ENCODE measurements around the gene NFKBIB.
"Not testable (repeated sequence)": the region's sequence is repeated elsewhere in the genome, so short reads cannot be mapped to it uniquely, and the experiment has no call there.

NFKBIB gene

GRCh38 chr19:38875656-38876395 is 23.9 kb upstream of the NFKBIB start:
- no peak for DNase-seq (ENCODE audit: low read depth in 2 of 2)

DNA sequence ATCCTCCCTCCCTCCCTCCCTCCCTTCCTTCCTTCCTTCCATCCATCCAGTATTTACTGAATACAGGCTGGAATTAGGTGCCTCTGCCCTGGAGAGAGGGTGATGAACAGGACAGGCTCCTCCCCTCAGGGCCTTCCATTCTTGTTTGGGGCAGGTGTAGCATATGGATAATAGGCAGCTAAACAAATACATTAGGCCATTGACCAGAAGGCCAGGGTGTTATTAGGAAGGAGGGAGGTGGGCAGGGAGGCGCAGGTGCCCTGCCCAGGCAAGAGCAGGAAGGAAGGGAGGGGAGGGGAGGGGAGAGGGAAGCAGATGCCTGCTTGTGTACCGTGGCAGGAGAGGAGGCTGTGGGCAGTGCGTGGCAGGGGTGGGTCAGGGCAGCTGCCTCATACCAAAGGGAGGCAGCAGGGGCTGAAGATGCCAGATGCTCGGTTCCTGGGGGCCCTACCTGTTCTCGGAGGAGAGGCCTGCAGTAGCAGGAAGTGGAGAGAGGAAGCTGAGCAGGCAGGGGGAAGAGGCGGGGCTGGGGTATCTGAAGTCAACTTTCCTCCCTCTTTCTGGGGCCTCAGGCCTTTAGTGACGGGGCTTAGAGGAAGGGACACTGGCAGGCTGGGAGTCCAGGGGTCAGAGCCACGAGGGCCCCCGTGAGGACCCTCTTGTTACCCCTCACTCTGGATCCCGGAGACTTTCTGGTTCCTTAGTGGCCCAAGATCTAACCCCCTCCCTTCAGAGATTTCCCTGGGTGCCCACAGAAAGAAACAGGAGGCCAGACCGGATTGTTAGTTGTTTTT is 21.8 kb upstream of the NFKBIB start, which contains the start of gene RINL:
Gene RINL, minus strand, starts transcription at position 495 of the 794 bp plus-strand sequence. CDS start 1,533 bp downstream, outside the sequence.
- DNase-seq (ENCODE audit: low read depth in 2 of 2), result peak in 1 of 2 donors; percentile 34

DNA sequence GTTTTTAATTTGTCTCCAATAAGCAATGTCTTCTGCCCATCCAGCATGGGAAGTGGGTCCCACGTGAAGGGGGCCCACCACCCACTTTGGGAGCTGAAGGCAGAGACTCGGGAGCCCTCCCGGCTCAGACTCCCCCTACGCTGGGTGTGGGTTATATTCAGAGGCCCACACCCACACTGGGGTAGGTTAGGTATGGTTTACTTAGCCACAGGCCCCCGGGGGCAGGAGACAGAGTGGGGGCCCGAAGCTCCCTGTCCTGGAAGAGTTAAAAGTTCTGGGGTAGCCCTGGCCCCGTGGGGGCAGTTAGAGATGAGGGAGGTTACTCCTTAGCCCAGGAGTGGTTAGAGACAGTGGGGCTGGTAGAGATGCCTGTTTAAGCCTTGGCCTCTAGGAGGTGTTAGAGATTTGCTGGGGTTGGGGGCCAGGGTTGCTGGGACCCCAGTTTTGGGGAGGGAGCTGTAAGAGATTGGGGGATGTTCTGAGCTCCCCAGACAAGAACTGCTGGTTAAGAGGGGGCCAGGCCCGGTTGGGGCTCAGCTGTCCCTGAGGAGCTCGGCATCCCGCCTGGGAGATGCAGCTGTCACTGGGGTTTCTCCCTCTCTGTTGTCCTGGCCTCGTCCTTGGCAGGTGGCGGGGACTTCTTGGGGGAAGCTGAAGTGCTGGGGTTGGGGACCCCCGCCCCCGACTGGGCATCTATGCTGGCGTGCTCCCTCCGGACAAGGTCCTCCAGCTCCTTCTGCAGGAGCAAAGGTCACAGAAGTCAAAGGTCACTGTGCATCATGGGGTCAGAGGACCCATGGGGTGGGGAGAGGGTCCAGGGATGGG is 21.0 kb upstream of the NFKBIB start:
- DNase-seq (ENCODE audit: low read depth in 2 of 2), result no peak

DNA sequence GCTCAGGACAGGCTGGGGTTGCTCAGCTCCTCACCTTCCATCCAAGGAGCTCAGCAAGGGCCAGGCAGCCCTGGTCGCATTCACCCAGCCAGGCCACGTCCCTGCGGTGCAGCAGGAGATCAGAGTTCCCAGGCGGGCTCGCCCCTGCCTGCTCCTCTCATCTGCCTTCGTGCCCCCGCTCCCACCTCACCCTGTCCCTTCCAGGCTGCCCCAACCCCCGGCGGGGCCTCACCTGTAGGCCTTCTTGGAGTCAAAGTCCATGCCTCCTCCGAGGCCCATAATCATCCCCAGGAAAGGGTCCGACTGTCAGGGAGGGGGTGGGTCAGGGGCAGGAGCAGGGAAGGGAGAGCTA is 20.4 kb upstream of the NFKBIB start:
- no peak for DNase-seq (ENCODE audit: low read depth in 2 of 2)

DNA sequence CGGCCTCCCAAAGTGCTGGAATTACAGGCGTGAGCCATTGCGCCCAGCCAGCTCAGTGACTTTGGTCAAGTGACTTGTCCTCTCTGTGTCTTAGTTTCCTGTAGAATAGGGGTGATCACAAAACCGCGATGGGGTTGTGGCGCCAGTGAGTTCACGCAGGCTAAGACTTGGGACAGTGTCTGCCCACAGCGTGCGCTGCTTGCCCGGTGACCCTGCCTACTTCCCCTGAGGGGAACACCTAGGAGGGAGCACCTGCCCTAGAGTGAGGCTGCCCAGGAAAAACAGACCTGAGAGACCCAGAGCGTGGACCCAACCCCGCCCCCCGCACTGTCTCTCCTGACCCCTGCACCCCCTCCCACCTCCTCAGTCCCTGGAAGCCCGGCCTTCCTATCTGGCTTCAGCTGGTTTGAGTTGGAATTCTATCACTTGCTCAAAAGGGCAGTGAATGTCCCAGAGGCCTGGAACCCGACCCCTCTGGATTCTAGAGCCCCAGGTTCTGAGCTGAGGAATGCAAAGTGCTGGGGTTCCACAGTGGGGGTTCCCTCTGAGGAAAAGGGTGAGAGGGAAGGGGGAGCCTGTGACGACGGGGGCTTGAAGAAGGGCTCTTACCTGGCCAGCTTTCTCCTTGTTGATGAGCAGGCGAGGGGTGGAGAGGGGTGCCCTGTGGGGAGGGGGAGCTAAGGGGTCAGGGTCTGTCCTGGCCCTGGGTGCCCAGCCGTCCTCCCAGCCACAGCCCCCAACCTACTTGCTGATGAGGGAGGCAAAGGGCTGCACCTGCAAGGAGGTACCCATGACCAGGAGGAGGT is 19.5 kb upstream of the NFKBIB start:
- DNase-seq (ENCODE audit: low read depth in 2 of 2), result no peak

GRCh38 chr19:38880882-38881609 is 18.7 kb upstream of the NFKBIB start:
- DNase-seq (ENCODE audit: low read depth in 2 of 2), result no peak

DNA sequence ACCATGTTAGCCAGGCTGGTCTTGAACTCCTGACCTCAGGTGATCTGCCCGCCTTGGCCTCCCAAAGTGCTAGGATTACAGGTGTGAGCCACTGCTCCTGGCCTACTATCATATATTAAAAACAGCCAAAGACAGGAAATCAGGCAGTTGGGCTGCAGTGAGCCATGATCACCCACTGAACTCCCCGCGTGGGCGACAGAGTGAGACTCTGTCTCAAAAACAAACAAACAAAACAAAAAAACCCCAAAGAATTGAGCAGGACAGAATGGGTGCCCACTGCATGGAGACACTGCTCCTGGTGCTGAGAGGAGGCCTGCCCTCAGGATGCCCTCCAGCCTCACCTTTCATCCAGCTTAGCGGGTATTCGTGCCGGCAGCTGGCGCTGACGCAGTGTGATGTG is 16.5 kb upstream of the NFKBIB start:
- no peak for DNase-seq (ENCODE audit: low read depth in 2 of 2)

DNA sequence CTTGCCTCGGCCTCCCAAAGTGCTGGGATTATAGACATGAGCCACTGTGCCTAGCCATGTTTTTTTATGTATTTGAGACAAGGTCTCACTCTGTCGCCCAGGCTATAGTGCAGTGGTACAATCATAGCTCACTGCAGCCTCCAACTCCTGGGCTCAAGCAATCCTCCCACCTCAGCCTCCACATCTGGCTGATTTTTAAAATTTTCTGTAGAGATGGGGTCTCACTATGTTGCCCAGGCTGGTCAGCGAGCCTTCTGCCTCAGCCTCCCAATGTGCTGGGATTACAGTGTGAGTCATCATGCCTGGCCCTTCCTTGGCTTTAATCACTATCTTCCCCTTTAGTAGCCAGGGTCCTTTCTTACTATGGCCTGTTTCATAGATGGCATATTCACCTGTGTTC is 15.1 kb upstream of the NFKBIB start:
- not testable (repeated sequence) for DNase-seq (ENCODE audit: low read depth in 2 of 2)

DNA sequence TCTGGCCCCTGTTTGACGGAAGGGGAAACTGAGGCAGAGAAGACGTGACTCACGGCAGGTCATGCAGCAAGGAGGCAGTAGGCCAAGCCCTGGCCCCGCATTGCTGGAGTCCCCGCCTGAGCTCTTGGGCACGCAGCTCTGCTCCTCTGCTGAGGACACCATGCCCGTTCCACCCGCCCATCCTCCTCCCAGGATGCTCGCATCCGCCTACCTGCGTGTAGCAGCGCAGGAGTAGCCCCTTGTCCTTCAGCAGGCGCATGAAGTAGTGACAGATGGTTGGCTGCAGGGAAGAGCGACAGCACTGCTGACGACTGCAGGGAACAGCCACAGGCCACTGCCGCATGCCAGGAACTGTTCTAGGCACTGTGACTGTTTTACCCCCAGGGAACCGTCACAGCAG is 10.9 kb upstream of the NFKBIB start:
- DNase-seq (ENCODE audit: low read depth in 2 of 2), result no peak

GRCh38 chr19:38889803-38890202 is 10.0 kb upstream of the NFKBIB start:
- no peak for DNase-seq (ENCODE audit: low read depth in 2 of 2)

- no peak for DNase-seq (ENCODE audit: low read depth in 2 of 2)
These were observed 9.1 kb upstream of the NFKBIB start for GRCh38 chr19:38890686-38891085.

DNA sequence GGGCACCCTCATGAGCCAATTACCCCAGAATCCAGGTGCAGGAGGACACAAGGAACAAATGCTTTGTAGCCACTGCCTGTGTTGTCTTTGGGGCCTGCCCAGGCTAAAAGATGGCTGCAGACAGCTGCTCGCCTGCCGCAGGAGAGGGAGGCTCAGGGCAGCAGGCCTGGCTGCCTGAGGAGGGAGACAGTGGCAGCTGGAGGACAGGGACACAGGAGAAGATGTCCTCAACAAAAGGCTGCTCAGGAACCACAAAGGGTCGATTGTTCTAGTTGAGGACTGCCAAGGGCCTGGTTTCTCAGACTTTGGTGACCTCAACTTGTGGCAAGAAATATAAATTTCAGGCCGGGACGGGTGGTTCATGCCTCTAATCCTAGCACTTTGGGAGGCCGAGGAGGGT is 8.0 kb upstream of the NFKBIB start:
- no peak for DNase-seq (ENCODE audit: low read depth in 2 of 2)

GRCh38 chr19:38892841-38893240 is 6.9 kb upstream of the NFKBIB start:
- DNase-seq (ENCODE audit: low read depth in 2 of 2), result no peak

DNA sequence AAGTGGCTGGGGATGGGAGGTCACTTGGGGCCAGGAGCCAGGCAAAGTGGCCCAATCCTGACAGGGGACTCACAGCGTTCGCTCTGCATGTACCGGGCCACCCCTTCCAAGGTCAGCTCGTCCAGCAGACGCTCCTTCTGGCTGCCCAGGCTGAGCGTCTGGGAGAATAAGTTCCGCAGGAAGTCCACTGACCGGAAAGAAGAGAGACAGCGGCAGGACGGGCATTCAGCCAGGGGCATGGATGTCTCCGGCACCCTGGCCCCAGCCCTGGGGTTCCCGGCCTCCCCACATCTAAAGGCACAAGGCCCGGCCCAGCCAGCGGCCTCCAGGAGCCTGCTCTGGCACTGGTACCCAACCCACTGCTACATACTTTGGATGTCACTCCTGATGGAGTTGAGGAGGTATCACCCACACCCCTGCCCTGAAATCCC is 6.4 kb upstream of the NFKBIB start:
- no peak for DNase-seq (ENCODE audit: low read depth in 2 of 2)

DNA sequence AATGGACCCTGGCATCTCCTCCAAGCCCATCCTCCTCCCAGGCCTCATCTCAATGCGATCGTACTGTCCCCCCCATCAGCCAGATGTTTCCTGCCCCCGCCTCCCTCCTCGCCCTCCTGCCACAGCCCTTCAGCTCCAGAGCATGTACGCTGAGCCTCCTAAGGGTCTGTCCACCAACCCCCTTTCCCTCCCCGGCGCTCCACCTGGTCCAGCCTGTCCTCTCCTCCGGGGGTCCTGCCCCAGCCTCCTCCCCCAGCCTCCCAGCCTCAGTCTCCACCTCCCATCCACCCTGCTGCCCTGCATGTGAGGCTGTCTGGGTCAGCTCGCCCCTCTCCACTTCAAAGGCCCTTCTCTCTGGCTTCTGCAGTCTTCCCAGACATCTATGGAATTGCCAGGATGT is 4.8 kb upstream of the NFKBIB start:
- DNase-seq (ENCODE audit: low read depth in 2 of 2), result no peak

GRCh38 chr19:38898788-38899446 is 852 bp upstream of the NFKBIB start:
- peak in 1 of 2 donors; percentile 11 for DNase-seq (ENCODE audit: low read depth in 2 of 2)

DNA sequence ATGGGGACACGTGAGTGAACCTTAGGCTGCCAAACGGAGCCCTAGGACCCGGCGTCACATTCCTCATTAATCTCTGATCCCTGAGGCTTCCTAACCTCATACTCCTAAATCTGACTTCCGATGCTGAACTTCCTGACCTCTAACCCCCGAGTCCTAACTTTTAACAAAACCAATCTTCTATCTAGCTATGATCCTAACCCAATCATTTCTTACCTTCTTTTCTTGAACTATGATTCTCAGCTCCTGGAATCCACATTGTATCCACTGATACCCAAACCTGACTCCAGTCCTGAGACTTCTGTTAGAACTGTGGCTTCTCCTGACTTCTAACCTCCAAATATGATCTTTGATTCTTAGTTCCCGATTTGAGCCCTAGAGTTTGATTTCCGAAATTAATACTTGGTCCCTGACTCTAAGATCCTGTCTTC is 447 bp downstream of the NFKBIB start:
- DNase-seq (ENCODE audit: low read depth in 2 of 2), result no peak

- DNase-seq (ENCODE audit: low read depth in 2 of 2), result no peak
These were observed 998 bp downstream of the NFKBIB start for GRCh38 chr19:38900743-38901190.

- DNase-seq (ENCODE audit: low read depth in 2 of 2), result no peak
These were observed 1.9 kb downstream of the NFKBIB start for GRCh38 chr19:38901683-38902082.
